GM12878 (cell line): ENCODE data around the gene CRYGN. TPM values are rescaled to one million over a fixed set of nuclear protein-coding genes. Genes with fewer than 3 reads are reported as not detected.
A peak's percentile ranks its signal among the peaks of the same experiment; 100 is the strongest.

Experiments
- ATAC-seq: fragments of 200-7000 bp; cut with Tn5 transposase; 3 replicates; pipeline ENCODE4 v1.9.1; 2020; ENCODE audit warnings: mild to moderate bottlenecking, moderate library complexity
- BruUV-seq: library from RNA; stranded (reverse); fragments of 400-500 nt; replicated peaks from 2 replicates; lab custom pipeline; 2021; lab: Mats Ljungman, UMichigan
- CTCF ChIA-PET: fragments of 300-600 bp; sonication (Branson Sonifier 250); formaldehyde crosslinking; extraction: SDS; loops from one replicate; lab custom pipeline; 2021; ENCODE audit warnings: inconsistent platforms; lab: Yijun Ruan, JAX
- POLR2A ChIA-PET: fragments of 350-600 bp; formaldehyde crosslinking; extraction: SDS; loops from one replicate; lab custom pipeline; 2021; ENCODE audit warnings: inconsistent platforms; lab: Charles Lee
- RAD21 ChIA-PET: fragments of 300-600 bp; sonication (Branson Sonifier 250); formaldehyde crosslinking; loops from one replicate; lab custom pipeline; 2023; ENCODE audit warnings: antibody characterized with exemption; ENCODE audit not compliant: unreplicated experiment; lab: Charles Lee
- SMC1A ChIA-PET: fragments of 300-600 bp; sonication (Branson Sonifier 250); formaldehyde crosslinking; loops from one replicate; lab custom pipeline; 2023; ENCODE audit not compliant: unreplicated experiment, uncharacterized antibody; lab: Charles Lee
- DNase-seq: peaks from one replicate; pipeline ENCODE4 v3.0.0-alpha.2; 2011; ENCODE audit warnings: low read depth, low spot score
- FAIRE-seq: peaks from 3 replicates; lab custom pipeline; 2011; peaks lifted over from hg19 to GRCh38; lab: Jason Lieb, UNC
- H2AFZ ChIP-seq: 2 replicates; pipeline ENCODE4 v1.6.0; 2011; ENCODE audit warnings: low read depth, low read length, control low read depth; ENCODE audit not compliant: control insufficient read depth
- H3K27ac ChIP-seq: 2 replicates; pipeline ENCODE4 v1.5.1; 2011; ENCODE audit warnings: control low read depth; ENCODE audit not compliant: control insufficient read depth, insufficient read depth
- H3K27me3 ChIP-seq, 2 experiments: replicated peaks in 1 of 2; 2 replicates each; pipeline versions ENCODE4 v1.6.0 to v1.6.1; 2011; ENCODE audit warnings: low read length in 1 of 2; ENCODE audit not compliant: control insufficient read depth in 2 of 2, insufficient read depth in 2 of 2
- H3K36me3 ChIP-seq, 2 experiments: 2 replicates each; pipeline ENCODE4 v1.5.1; 2011; ENCODE audit warnings: low read length in 1 of 2; ENCODE audit not compliant: control insufficient read depth in 2 of 2, insufficient read depth in 2 of 2
- H3K4me1 ChIP-seq: 2 replicates; pipeline ENCODE4 v1.6.1; 2011; ENCODE audit warnings: mild to moderate bottlenecking, low read length, moderate library complexity, mixed read lengths; ENCODE audit not compliant: control insufficient read depth, insufficient read depth
- H3K4me2 ChIP-seq: 2 replicates; pipeline ENCODE4 v1.6.0; 2011; ENCODE audit warnings: control low read depth; ENCODE audit not compliant: control insufficient read depth, insufficient read depth
- H3K4me3 ChIP-seq: fragments of 200-600 bp; sonication (generic); 2 replicates; pipeline ENCODE4 v1.5.1; 2016
- H3K79me2 ChIP-seq: 2 replicates; pipeline ENCODE4 v1.6.0; 2011; ENCODE audit warnings: low read length; ENCODE audit not compliant: control insufficient read depth, insufficient read depth
- H3K9ac ChIP-seq: 2 replicates; pipeline ENCODE4 v1.8.0; 2011; ENCODE audit warnings: low read length, control low read depth, mixed read lengths; ENCODE audit not compliant: control insufficient read depth, insufficient read depth
- H3K9me3 ChIP-seq: replicated peaks from 3 replicates; pipeline ENCODE4 v1.5.1; 2011; ENCODE audit warnings: mild to moderate bottlenecking, low read length; ENCODE audit not compliant: control insufficient read depth, insufficient read depth
- H4K20me1 ChIP-seq: 2 replicates; pipeline ENCODE4 v1.6.0; 2011; ENCODE audit not compliant: control insufficient read depth, insufficient read depth
- CBX3 ChIP-seq: fragments of 200-600 bp; sonication (generic); IDR thresholded peaks from 2 replicates; pipeline ENCODE4 v1.6.1; 2016; ENCODE audit warnings: low read depth, borderline replicate concordance
- CREM ChIP-seq: IDR thresholded peaks from 2 replicates; pipeline ENCODE4 v1.6.1; 2014; ENCODE audit warnings: antibody characterized with exemption, low read depth
- HDGF ChIP-seq: fragments of 450-650 bp; IDR thresholded peaks from 2 replicates; pipeline ENCODE4 v1.6.1; 2016; ENCODE audit warnings: antibody characterized with exemption
- JUNB ChIP-seq: IDR thresholded peaks from 2 replicates; pipeline ENCODE4 v1.6.1; 2016; ENCODE audit warnings: antibody characterized with exemption, mild to moderate bottlenecking
- KDM1A ChIP-seq: fragments of 200-600 bp; sonication (generic); IDR thresholded peaks from 2 replicates; pipeline ENCODE4 v1.6.1; 2016; ENCODE audit warnings: borderline replicate concordance
- MTA3 ChIP-seq: IDR thresholded peaks from 2 replicates; pipeline ENCODE4 v1.6.1; 2012; ENCODE audit warnings: low read length, inconsistent platforms, borderline replicate concordance
- MYB ChIP-seq: fragments of 150-350 bp; IDR thresholded peaks from 2 replicates; pipeline ENCODE4 v1.6.1; 2014; ENCODE audit warnings: mild to moderate bottlenecking, low read depth, low read length, borderline replicate concordance
- PAX5 ChIP-seq: IDR thresholded peaks from 2 replicates; pipeline ENCODE4 v1.6.1; 2011; ENCODE audit warnings: low read depth, low read length, borderline replicate concordance
- SPI1 ChIP-seq: IDR thresholded peaks from 2 replicates; pipeline ENCODE4 v1.6.1; 2011; ENCODE audit warnings: low read depth, mild to moderate bottlenecking, low read length, moderate library complexity, borderline replicate concordance; ENCODE audit not compliant: insufficient read depth
- ZNF207 ChIP-seq: fragments of 450-650 bp; IDR thresholded peaks from 2 replicates; pipeline ENCODE4 v1.6.1; 2014; ENCODE audit warnings: antibody characterized with exemption, mild to moderate bottlenecking, borderline replicate concordance
- ZNF687 ChIP-seq: fragments of 450-650 bp; IDR thresholded peaks from 2 replicates; pipeline ENCODE4 v1.6.1; 2017; ENCODE audit warnings: mild to moderate bottlenecking, moderate library complexity
- WGBS: methylation state at CpG from one replicate; pipeline ENCODE4 v1.1.6; 2016; ENCODE audit warnings: low lambda C conversion rate; ENCODE audit not compliant: insufficient replicate concordance, insufficient coverage; ENCODE audit errors: missing lambda C conversion rate; 5-methylcytosine and 5-hydroxymethylcytosine counted together
- in situ Hi-C: fragments of 300-500 bp; cut with MboI; formaldehyde crosslinking; loops from 9 replicates; pipeline ENCODE4 v1.14.3; 2018; ENCODE audit warnings: mixed read lengths
- intact Hi-C: fragments of 100-400 bp; cut with micrococcal nuclease; formaldehyde crosslinking; loops from one replicate; pipeline ENCODE4 v1.14.2; 2022; ENCODE audit not compliant: unreplicated experiment
- polyA plus RNA-seq, 11 experiments: library from polyadenylated mRNA; depleted of rRNA in 4 of 11; unstranded in 6 of 11; stranded (reverse) in 5 of 11; fragments of >200 nt; fragmentation: Nextera tagmentation in 4 of 11; fragmentation: Illumina TruSeq in 1 of 11; extraction: Ambion mirVana in 4 of 11; extraction: Trizol in 1 of 11; gene quantifications; 1 replicate in 1 of 11; 2 replicates in 10 of 11; pipeline versions ENCODE4 v1.2.1 to v1.2.3, GENCODE V29; 2011 to 2016; ENCODE audit warnings: inconsistent platforms in 2 of 11, missing spikeins in 2 of 11, low read depth in 1 of 11
- total RNA-seq, 4 experiments: library from RNA; depleted of rRNA in 3 of 4; stranded (reverse); fragments of >200 nt in 3 of 4; fragmentation: Illumina TruSeq in 1 of 4; extraction: Trizol in 1 of 4; gene quantifications; 2 replicates each; pipeline versions ENCODE4 v1.2.1 to v1.2.3, GENCODE V29; 2013 to 2021

CRYGN gene
- total and polyA plus RNA-seq, 10 of the 15 experiments (the other 5 are each of a cell fraction or from before 2014, with no cell fraction given) = not detected

- no peak for TF ChIP-seq ZNF687
- TF ChIP-seq ZNF207 = no peak
- no peak for TF ChIP-seq HDGF
- no peak for TF ChIP-seq JUNB
- TF ChIP-seq CBX3 = no peak
- TF ChIP-seq MTA3 = no peak
These were observed 27.6 kb downstream of the CRYGN start (continued) for GRCh38 chr7:151412318-151412717.

GRCh38 chr7:151411551-151411950 is 28.4 kb downstream of the CRYGN start:
- Histone ChIP-seq H3K27me3 (peaks cover 12 to 15% of the 10 kb centered on the region in 2 experiments), H3K36me3 (no peaks in the 10 kb centered on the region), H3K27ac (no peak overlapping the region), H3K9me3 (no peaks in the 10 kb centered on the region), H4K20me1 (no peaks in the 10 kb centered on the region), H2AFZ (no peak overlapping the region), H3K4me3 (no peak overlapping the region), H3K9ac (no peak overlapping the region), H3K79me2 (no peaks in the 10 kb centered on the region), H3K4me2 (no peak overlapping the region), H3K4me1 (no peaks in the 10 kb centered on the region)
- peak; percentile 62 for TF ChIP-seq SPI1
- no peak for TF ChIP-seq MYB
- TF ChIP-seq CREM = no peak
- TF ChIP-seq PAX5 = no peak
- TF ChIP-seq KDM1A = no peak
- WGBS = 7% methylated on average over 6 of the region's 6 CpGs
- ChIA-PET SMC1A (no interaction called here), CTCF (interaction anchor here (0.6 to 1.2 kb wide), 2 partner anchors 37 to 86 kb away, joined by 3 to 4 read pairs; no protein-coding TSS in a partner anchor), POLR2A (interaction anchor here (0.6 to 0.7 kb wide), 2 partner anchors 29 to 58 kb away, joined by 3 to 6 read pairs; no protein-coding TSS in a partner anchor), RAD21 (interaction anchor here (0.8 to 1.6 kb wide), 2 partner anchors 59 to 106 kb away, joined by 3 to 4 read pairs; no protein-coding TSS in a partner anchor)
- ATAC-seq (peak; percentile 40), DNase-seq (no peak), FAIRE-seq (no peak)
- in situ Hi-C loops = no loop called here
- intact Hi-C loops = no loop called here
- BruUV-seq = no TSS peak
